HepG2 (cell line): Measurements from ENCODE around the gene NAT9. TPM values are rescaled to one million over a fixed set of nuclear protein-coding genes. Genes with fewer than 3 reads are reported as not detected.
A peak's percentile ranks its signal among the peaks of the same experiment; 100 is the strongest.

Experiments used
- ARNT2 ChIP-seq: sonication (generic); formaldehyde crosslinking; IDR thresholded peaks from 2 replicates; pipeline ENCODE4 v1.8.0; 2022; ENCODE audit warnings: mild to moderate bottlenecking, low read depth, missing genetic modification reagents, moderate library complexity
- FOXC1 ChIP-seq: sonication (generic); formaldehyde crosslinking; IDR thresholded peaks from 2 replicates; pipeline ENCODE4 v1.8.0; 2022; ENCODE audit warnings: mild to moderate bottlenecking, missing genetic modification reagents, borderline replicate concordance
- GLMP ChIP-seq: sonication (generic); formaldehyde crosslinking; IDR thresholded peaks from 2 replicates; pipeline ENCODE4 v1.9.0; 2021; ENCODE audit warnings: missing genetic modification reagents, mild to moderate bottlenecking, borderline replicate concordance
- KLF15 ChIP-seq: sonication (generic); formaldehyde crosslinking; IDR thresholded peaks from 2 replicates; pipeline ENCODE4 v1.8.1; 2023; ENCODE audit warnings: borderline replicate concordance, mild to moderate bottlenecking, inconsistent platforms, missing genetic modification reagents, mixed read lengths
- NFE2L2 ChIP-seq: fragments of 150-350 bp; IDR thresholded peaks from 2 replicates; pipeline ENCODE4 v1.6.1; 2014; ENCODE audit warnings: low read length
- NR2F1 ChIP-seq, 2 experiments: fragments of 450-650 bp in 1 of 2; formaldehyde crosslinking in 1 of 2; IDR thresholded peaks; 2 replicates each; pipeline versions ENCODE4 v1.5.0 to v1.6.1; 2016 to 2020; ENCODE audit warnings: mild to moderate bottlenecking in 1 of 2, missing compliant biosample characterization in 1 of 2, missing genetic modification reagents in 1 of 2, moderate library complexity in 1 of 2
- POLR2AphosphoS5 ChIP-seq: IDR thresholded peaks from 2 replicates; pipeline ENCODE4 v1.6.1; 2012; ENCODE audit warnings: low read depth, low read length
- RBM39 ChIP-seq: fragments of 200-400 bp; formaldehyde crosslinking; IDR thresholded peaks from one replicate; pipeline ENCODE4 v1.6.1; 2018; ENCODE audit warnings: antibody characterized with exemption, mild to moderate bottlenecking, low read depth, low read length; ENCODE audit not compliant: poor library complexity, severe bottlenecking
- SAP130 ChIP-seq: IDR thresholded peaks from 2 replicates; pipeline ENCODE4 v1.6.1; 2016; ENCODE audit warnings: low read depth
- SETDB1 ChIP-seq: sonication (generic); formaldehyde crosslinking; IDR thresholded peaks from 2 replicates; pipeline ENCODE4 v1.5.1; 2020; ENCODE audit warnings: missing genetic modification reagents, mild to moderate bottlenecking, borderline replicate concordance
- SP4 ChIP-seq: sonication (generic); formaldehyde crosslinking; IDR thresholded peaks from 2 replicates; pipeline ENCODE4 v1.8.1; 2023; ENCODE audit warnings: mild to moderate bottlenecking, missing genetic modification reagents
- YEATS2 ChIP-seq: sonication (generic); formaldehyde crosslinking; IDR thresholded peaks from 2 replicates; pipeline ENCODE4 v1.4.0; 2020; ENCODE audit warnings: missing genetic modification reagents, borderline replicate concordance
- ZKSCAN5 ChIP-seq: sonication (generic); formaldehyde crosslinking; IDR thresholded peaks from 2 replicates; pipeline ENCODE4 v1.5.1; 2020; ENCODE audit warnings: mild to moderate bottlenecking, missing genetic modification reagents
- ZNF549 ChIP-seq: sonication (generic); formaldehyde crosslinking; IDR thresholded peaks from 2 replicates; pipeline ENCODE4 v1.5.0; 2020; ENCODE audit warnings: missing genetic modification reagents
- ZNF746 ChIP-seq: sonication (generic); formaldehyde crosslinking; IDR thresholded peaks from 2 replicates; pipeline ENCODE4 v1.8.0; 2022; ENCODE audit warnings: mild to moderate bottlenecking, missing genetic modification reagents
- ZSCAN25 ChIP-seq: sonication (generic); formaldehyde crosslinking; IDR thresholded peaks from 2 replicates; pipeline ENCODE4 v1.8.0; 2022; ENCODE audit warnings: mild to moderate bottlenecking, missing genetic modification reagents
- polyA plus RNA-seq, 8 experiments: library from polyadenylated mRNA; depleted of rRNA in 3 of 8; stranded (reverse) in 7 of 8; unstranded in 1 of 8; fragments of >200 nt; fragmentation: Illumina TruSeq in 4 of 8; extraction: Trizol in 4 of 8; gene quantifications; 2 replicates each; pipeline versions ENCODE4 v1.2.1 to v1.2.3, GENCODE V29; 2011 to 2016; ENCODE audit warnings: low read depth in 4 of 8, missing spikeins in 1 of 8, mixed read lengths in 1 of 8; ENCODE audit not compliant: insufficient read depth in 1 of 8
- total RNA-seq, 5 experiments: library from RNA; depleted of rRNA; stranded (reverse); fragments of >200 nt; fragmentation: Illumina TruSeq; extraction: Trizol; gene quantifications; 2 replicates each; pipeline ENCODE4 v1.2.3, GENCODE V29; 2016; ENCODE audit warnings: low read depth in 1 of 5
- TF ChIP-seq, protein P1 (sequence below): sonication (generic); formaldehyde crosslinking; IDR thresholded peaks from 2 replicates; pipeline ENCODE4 v1.5.0; 2020; ENCODE audit warnings: mild to moderate bottlenecking, missing genetic modification reagents, borderline replicate concordance
- TF ChIP-seq, protein P2 (sequence below): sonication (generic); formaldehyde crosslinking; IDR thresholded peaks from 2 replicates; pipeline ENCODE4 v1.4.0; 2020; ENCODE audit warnings: mild to moderate bottlenecking, missing genetic modification reagents
- TF ChIP-seq, protein P3 (sequence below): sonication (generic); formaldehyde crosslinking; IDR thresholded peaks from 2 replicates; pipeline ENCODE4 v1.4.0; 2020; ENCODE audit warnings: missing genetic modification reagents
- TF ChIP-seq, protein P4 (sequence below): IDR thresholded peaks from 2 replicates; pipeline ENCODE4 v1.6.1; 2018; ENCODE audit warnings: missing genetic modification reagents

Gene NAT9
- total and polyA plus RNA-seq, 2 of the 13 experiments (the other 11 are each of a cell fraction or from before 2014, with no cell fraction given), result 39.7 to 44.2 TPM

DNA sequence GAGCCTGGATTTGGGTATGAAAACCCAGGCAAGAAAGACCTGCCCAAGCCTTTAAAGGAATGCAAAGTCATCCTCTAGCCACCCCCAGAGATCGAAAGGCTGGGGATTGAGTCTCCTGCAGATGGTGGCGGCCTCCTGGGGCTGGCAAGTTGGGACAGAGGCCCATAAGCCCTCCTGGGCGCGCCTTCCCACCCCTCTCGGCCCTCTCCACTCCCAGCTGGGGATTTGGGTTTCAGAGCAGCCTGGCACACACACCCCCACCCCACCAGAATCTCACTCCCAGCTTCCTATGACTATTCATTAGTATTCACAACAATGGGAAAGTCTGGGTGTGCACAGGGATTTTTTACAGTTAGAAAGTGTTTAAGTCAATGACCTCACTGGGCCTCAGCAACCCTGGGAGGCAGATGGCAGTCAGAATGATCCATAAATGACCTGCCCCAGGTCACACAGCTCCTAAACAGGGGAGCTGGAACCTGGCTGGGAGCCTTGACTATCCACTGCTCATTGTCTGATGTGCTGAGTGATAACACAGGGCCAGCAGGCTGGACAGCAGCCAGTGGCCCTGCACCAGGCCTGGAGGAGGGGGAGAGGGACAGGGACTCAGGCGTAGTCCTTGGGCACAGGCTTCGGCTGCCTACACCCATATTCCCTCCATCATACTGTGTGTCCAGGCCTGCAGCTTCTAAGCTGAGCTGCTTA lies 15.6 kb downstream of the NAT9 start (continued):
- TF ChIP-seq, protein P1, sequence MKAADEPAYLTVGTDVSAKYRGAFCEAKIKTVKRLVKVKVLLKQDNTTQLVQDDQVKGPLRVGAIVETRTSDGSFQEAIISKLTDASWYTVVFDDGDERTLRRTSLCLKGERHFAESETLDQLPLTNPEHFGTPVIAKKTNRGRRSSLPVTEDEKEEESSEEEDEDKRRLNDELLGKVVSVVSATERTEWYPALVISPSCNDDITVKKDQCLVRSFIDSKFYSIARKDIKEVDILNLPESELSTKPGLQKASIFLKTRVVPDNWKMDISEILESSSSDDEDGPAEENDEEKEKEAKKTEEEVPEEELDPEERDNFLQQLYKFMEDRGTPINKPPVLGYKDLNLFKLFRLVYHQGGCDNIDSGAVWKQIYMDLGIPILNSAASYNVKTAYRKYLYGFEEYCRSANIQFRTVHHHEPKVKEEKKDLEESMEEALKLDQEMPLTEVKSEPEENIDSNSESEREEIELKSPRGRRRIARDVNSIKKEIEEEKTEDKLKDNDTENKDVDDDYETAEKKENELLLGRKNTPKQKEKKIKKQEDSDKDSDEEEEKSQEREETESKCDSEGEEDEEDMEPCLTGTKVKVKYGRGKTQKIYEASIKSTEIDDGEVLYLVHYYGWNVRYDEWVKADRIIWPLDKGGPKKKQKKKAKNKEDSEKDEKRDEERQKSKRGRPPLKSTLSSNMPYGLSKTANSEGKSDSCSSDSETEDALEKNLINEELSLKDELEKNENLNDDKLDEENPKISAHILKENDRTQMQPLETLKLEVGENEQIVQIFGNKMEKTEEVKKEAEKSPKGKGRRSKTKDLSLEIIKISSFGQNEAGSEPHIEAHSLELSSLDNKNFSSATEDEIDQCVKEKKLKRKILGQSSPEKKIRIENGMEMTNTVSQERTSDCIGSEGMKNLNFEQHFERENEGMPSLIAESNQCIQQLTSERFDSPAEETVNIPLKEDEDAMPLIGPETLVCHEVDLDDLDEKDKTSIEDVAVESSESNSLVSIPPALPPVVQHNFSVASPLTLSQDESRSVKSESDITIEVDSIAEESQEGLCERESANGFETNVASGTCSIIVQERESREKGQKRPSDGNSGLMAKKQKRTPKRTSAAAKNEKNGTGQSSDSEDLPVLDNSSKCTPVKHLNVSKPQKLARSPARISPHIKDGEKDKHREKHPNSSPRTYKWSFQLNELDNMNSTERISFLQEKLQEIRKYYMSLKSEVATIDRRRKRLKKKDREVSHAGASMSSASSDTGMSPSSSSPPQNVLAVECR (CRISPR knock-in tag), result 0 out of 2 replicates have a peak, but pooled peaks have one; percentile 5
- TF ChIP-seq, protein P2, sequence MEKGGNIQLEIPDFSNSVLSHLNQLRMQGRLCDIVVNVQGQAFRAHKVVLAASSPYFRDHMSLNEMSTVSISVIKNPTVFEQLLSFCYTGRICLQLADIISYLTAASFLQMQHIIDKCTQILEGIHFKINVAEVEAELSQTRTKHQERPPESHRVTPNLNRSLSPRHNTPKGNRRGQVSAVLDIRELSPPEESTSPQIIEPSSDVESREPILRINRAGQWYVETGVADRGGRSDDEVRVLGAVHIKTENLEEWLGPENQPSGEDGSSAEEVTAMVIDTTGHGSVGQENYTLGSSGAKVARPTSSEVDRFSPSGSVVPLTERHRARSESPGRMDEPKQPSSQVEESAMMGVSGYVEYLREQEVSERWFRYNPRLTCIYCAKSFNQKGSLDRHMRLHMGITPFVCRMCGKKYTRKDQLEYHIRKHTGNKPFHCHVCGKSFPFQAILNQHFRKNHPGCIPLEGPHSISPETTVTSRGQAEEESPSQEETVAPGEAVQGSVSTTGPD (CRISPR knock-in tag), result no peak
- 0 out of 2 replicates have a peak, but pooled peaks have one; percentile 47 for TF ChIP-seq ZNF746
- no peak for TF ChIP-seq GLMP (CRISPR knock-in tag)
- no peak for TF ChIP-seq KLF15 (CRISPR knock-in tag)
- TF ChIP-seq, protein P3, sequence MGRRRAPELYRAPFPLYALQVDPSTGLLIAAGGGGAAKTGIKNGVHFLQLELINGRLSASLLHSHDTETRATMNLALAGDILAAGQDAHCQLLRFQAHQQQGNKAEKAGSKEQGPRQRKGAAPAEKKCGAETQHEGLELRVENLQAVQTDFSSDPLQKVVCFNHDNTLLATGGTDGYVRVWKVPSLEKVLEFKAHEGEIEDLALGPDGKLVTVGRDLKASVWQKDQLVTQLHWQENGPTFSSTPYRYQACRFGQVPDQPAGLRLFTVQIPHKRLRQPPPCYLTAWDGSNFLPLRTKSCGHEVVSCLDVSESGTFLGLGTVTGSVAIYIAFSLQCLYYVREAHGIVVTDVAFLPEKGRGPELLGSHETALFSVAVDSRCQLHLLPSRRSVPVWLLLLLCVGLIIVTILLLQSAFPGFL, result no peak
- TF ChIP-seq RBM39, result peak; percentile 18
- no peak for TF ChIP-seq NR2F1 (CRISPR knock-in tag; IDR thresholded peaks at IDR 0.05)
- peak; percentile 43; the same call in 1 of the 2 replicates for TF ChIP-seq SAP130
- no peak for TF ChIP-seq ZKSCAN5 (CRISPR knock-in tag)
- 0 out of 2 replicates have a peak, but pooled peaks have one; percentile 25 for TF ChIP-seq ZSCAN25 (CRISPR knock-in tag)
- no peak for TF ChIP-seq ARNT2 (CRISPR knock-in tag)
- TF ChIP-seq SP4 (CRISPR knock-in tag), result no peak
- no peak for TF ChIP-seq YEATS2 (CRISPR knock-in tag)
- 0 out of 2 replicates have a peak, but pooled peaks have one; percentile 11 for TF ChIP-seq POLR2AphosphoS5
- no peak for TF ChIP-seq ZNF549 (CRISPR knock-in tag)
- TF ChIP-seq, protein P4, sequence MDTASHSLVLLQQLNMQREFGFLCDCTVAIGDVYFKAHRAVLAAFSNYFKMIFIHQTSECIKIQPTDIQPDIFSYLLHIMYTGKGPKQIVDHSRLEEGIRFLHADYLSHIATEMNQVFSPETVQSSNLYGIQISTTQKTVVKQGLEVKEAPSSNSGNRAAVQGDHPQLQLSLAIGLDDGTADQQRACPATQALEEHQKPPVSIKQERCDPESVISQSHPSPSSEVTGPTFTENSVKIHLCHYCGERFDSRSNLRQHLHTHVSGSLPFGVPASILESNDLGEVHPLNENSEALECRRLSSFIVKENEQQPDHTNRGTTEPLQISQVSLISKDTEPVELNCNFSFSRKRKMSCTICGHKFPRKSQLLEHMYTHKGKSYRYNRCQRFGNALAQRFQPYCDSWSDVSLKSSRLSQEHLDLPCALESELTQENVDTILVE (CRISPR knock-in tag), result no peak
- peak; percentile 50; the same call in 1 of the 2 replicates for TF ChIP-seq NFE2L2
- TF ChIP-seq FOXC1, result no peak
- no peak for TF ChIP-seq SETDB1 (CRISPR knock-in tag)
